Right atrium auricular region (tissue), 2 donors: Measurements from ENCODE around the gene SLC2A4. TPM values are rescaled to one million over a fixed set of nuclear protein-coding genes. Genes with fewer than 3 reads are reported as not detected.

Experiments
- DNase-seq: peaks from one replicate; pipeline ENCODE4 v3.0.0-alpha.2; 2019; ENCODE audit warnings: low spot score
- H3K27ac ChIP-seq, 2 donors: fragments of 200-600 bp; sonication (generic); 1 replicate in 1 of 2; 2 replicates in 1 of 2; pipeline ENCODE4 v1.5.1; 2016 to 2019
- H3K27me3 ChIP-seq, 2 donors: fragments of 200-600 bp; sonication (generic); one replicate each; pipeline versions ENCODE4 v1.5.1 to v1.6.0; 2017 to 2019
- H3K36me3 ChIP-seq: fragments of 200-600 bp; sonication (generic); one replicate; pipeline ENCODE4 v1.5.1; 2016
- H3K4me1 ChIP-seq, 2 donors: fragments of 200-600 bp; sonication (generic); one replicate each; pipeline versions ENCODE4 v1.5.1 to v1.6.0; 2017 to 2019
- H3K4me3 ChIP-seq, 2 donors: fragments of 200-600 bp; sonication (generic); 1 replicate in 1 of 2; 2 replicates in 1 of 2; pipeline ENCODE4 v1.5.1; 2017 to 2019; ENCODE audit warnings: mild to moderate bottlenecking in 1 of 2, moderate library complexity in 1 of 2
- H3K9me3 ChIP-seq, 2 donors: fragments of 200-600 bp; sonication (generic); one replicate each; pipeline ENCODE4 v1.5.1; 2019
- CTCF ChIP-seq, 2 donors: fragments of 200-600 bp; sonication (generic); IDR thresholded peaks; one replicate each; pipeline ENCODE4 v1.5.1; 2019; ENCODE audit warnings: antibody characterized with exemption in 2 of 2
- total RNA-seq, 2 donors: library from RNA; depleted of rRNA; stranded (reverse); fragments of >200 nt; gene quantifications; one replicate each; pipeline ENCODE4 v1.1.0, GENCODE V29; 2016

SLC2A4 gene
- total RNA-seq, 2 donors from 2014 or later = 70.3 to 151 TPM

- no peaks in the 10 kb centered on the region for H3K9me3 ChIP-seq
- peaks cover 0 to 69% of the 10 kb centered on the region in 2 donors for H3K4me1 ChIP-seq
- no peaks in the 10 kb centered on the region for H3K36me3 ChIP-seq
- peaks cover 0 to 8% of the 10 kb centered on the region in 2 donors for H3K27me3 ChIP-seq
- no peak for DNase-seq
- H3K27ac ChIP-seq = peak overlapping the region; percentile 78 to 81
- TF ChIP-seq CTCF (IDR thresholded peaks at IDR 0.05) = no peak
- no peak overlapping the region for H3K4me3 ChIP-seq
Measured at GRCh38 chr17:7292194-7292593, 10.7 kb downstream of the SLC2A4 start.

GRCh38 chr17:7292729-7293128 lies 11.2 kb downstream of the SLC2A4 start:
- H3K4me3 ChIP-seq = no peak overlapping the region
- H3K9me3 ChIP-seq = no peaks in the 10 kb centered on the region
- no peak for DNase-seq
- peaks cover 0 to 8% of the 10 kb centered on the region in 2 donors for H3K27me3 ChIP-seq
- H3K36me3 ChIP-seq = no peaks in the 10 kb centered on the region
- peak overlapping the region; percentile 78 to 81 for H3K27ac ChIP-seq
- H3K4me1 ChIP-seq = peaks cover 0 to 69% of the 10 kb centered on the region in 2 donors
- no peak for TF ChIP-seq CTCF (IDR thresholded peaks at IDR 0.05)

- TF ChIP-seq CTCF (IDR thresholded peaks at IDR 0.05) = no peak
- Histone ChIP-seq H3K9me3 (no peaks in the 10 kb centered on the region), H3K4me3 (no peak overlapping the region), H3K4me1 (peaks cover 0 to 69% of the 10 kb centered on the region in 2 donors), H3K27me3 (peaks cover 0 to 8% of the 10 kb centered on the region in 2 donors), H3K36me3 (no peaks in the 10 kb centered on the region), H3K27ac (peak overlapping the region; percentile 78 to 81)
- no peak for DNase-seq
Measured at GRCh38 chr17:7293159-7293558, 11.6 kb downstream of the SLC2A4 start.

- Histone ChIP-seq H3K4me1 (peaks cover 0 to 69% of the 10 kb centered on the region in 2 donors), H3K36me3 (no peaks in the 10 kb centered on the region), H3K4me3 (peak overlapping the region in 1 of 2 donors; percentile 43), H3K27me3 (peaks cover 0 to 8% of the 10 kb centered on the region in 2 donors), H3K9me3 (no peaks in the 10 kb centered on the region), H3K27ac (peak overlapping the region; percentile 78 to 81)
- TF ChIP-seq CTCF (IDR thresholded peaks at IDR 0.05) = no peak
- no peak for DNase-seq
Measured at GRCh38 chr17:7293816-7294613, 12.5 kb downstream of the SLC2A4 start.

GRCh38 chr17:7294614-7295153 lies 13.2 kb downstream of the SLC2A4 start, which contains the start of gene YBX2:
Gene YBX2 (minus strand): TSS chr17:7294639. CDS start chr17:7294500, 139 bp downstream.
- no peak for DNase-seq
- peaks cover 0 to 69% of the 10 kb centered on the region in 2 donors for H3K4me1 ChIP-seq
- H3K9me3 ChIP-seq = no peaks in the 10 kb centered on the region
- peak within 1 kb of the TSS; percentile 13 to 43 for H3K4me3 ChIP-seq
- peaks cover 0 to 8% of the 10 kb centered on the region in 2 donors for H3K27me3 ChIP-seq
- H3K36me3 ChIP-seq = no peaks in the 10 kb centered on the region
- H3K27ac ChIP-seq = peak within 1 kb of the TSS; percentile 78 to 81
- TF ChIP-seq CTCF (IDR thresholded peaks at IDR 0.05) = no peak
